Epithelial cell of prostate (primary cell): ENCODE data around the gene SUSD2.
"Not testable (repeated sequence)": the region's sequence is repeated elsewhere in the genome, so short reads cannot be mapped to it uniquely, and the experiment has no call there.

Experiments used
- DNase-seq: peaks from one replicate; pipeline ENCODE4 v3.0.0-alpha.2; 2011; ENCODE audit warnings: low read depth, low spot score
- H3K27ac ChIP-seq: fragments of 450-650 bp; 2 replicates; pipeline ENCODE4 v1.5.1; 2017; ENCODE audit warnings: mild to moderate bottlenecking

The SUSD2 gene

GRCh38 chr22:24208012-24208749 is 26.9 kb downstream of the SUSD2 start:
- peak overlapping the region; percentile 100 for H3K27ac ChIP-seq
- DNase-seq: peak; percentile 87

GRCh38 chr22:24209016-24209415 is 27.7 kb downstream of the SUSD2 start:
- DNase-seq: no peak
- peak overlapping the region; percentile 100 for H3K27ac ChIP-seq

- no peak overlapping the region for H3K27ac ChIP-seq
Observed at GRCh38 chr22:24209687-24210086, 28.4 kb downstream of the SUSD2 start.

GRCh38 chr22:24210409-24210808 is 29.1 kb downstream of the SUSD2 start:
- DNase-seq, H3K27ac ChIP-seq: not testable (repeated sequence)

More at GRCh38 chr22:24209687-24210086, 28.4 kb downstream of the SUSD2 start:
- no peak for DNase-seq

GRCh38 chr22:24211716-24212115 is 30.4 kb downstream of the SUSD2 start:
- H3K27ac ChIP-seq, DNase-seq: not testable (repeated sequence)

GRCh38 chr22:24213111-24213510 is 31.8 kb downstream of the SUSD2 start:
- DNase-seq, H3K27ac ChIP-seq: not testable (repeated sequence)

GRCh38 chr22:24214467-24215285 is 33.4 kb downstream of the SUSD2 start:
- DNase-seq: no peak
- no peak overlapping the region for H3K27ac ChIP-seq

- no peak overlapping the region for H3K27ac ChIP-seq
Observed at GRCh38 chr22:24216541-24217209, 35.4 kb downstream of the SUSD2 start.

GRCh38 chr22:24217384-24217783 is 36.1 kb downstream of the SUSD2 start:
- DNase-seq: no peak
- H3K27ac ChIP-seq: no peak overlapping the region

More at GRCh38 chr22:24216541-24217209, 35.4 kb downstream of the SUSD2 start:
- no peak for DNase-seq

- H3K27ac ChIP-seq: no peak overlapping the region
- DNase-seq: no peak
Observed at GRCh38 chr22:24219750-24220149, 38.5 kb downstream of the SUSD2 start.

- no peak overlapping the region for H3K27ac ChIP-seq
- no peak for DNase-seq
Observed at GRCh38 chr22:24224468-24224867, 43.2 kb downstream of the SUSD2 start.

- H3K27ac ChIP-seq: no peak overlapping the region
- DNase-seq: no peak
Observed at GRCh38 chr22:24225044-24225601, 43.8 kb downstream of the SUSD2 start.

GRCh38 chr22:24225951-24226350 is 44.7 kb downstream of the SUSD2 start:
- DNase-seq: no peak
- no peak overlapping the region for H3K27ac ChIP-seq

GRCh38 chr22:24230911-24231656 is 49.8 kb downstream of the SUSD2 start:
- DNase-seq: no peak
- no peak overlapping the region for H3K27ac ChIP-seq

- no peak for DNase-seq
- H3K27ac ChIP-seq: no peak overlapping the region
Observed at GRCh38 chr22:24231706-24232105, 50.4 kb downstream of the SUSD2 start.

- H3K27ac ChIP-seq: no peak overlapping the region
- DNase-seq: no peak
Observed at GRCh38 chr22:24232124-24232523, 50.8 kb downstream of the SUSD2 start.

- H3K27ac ChIP-seq: no peak overlapping the region
- DNase-seq: no peak
Observed at GRCh38 chr22:24232725-24233124, 51.4 kb downstream of the SUSD2 start.

GRCh38 chr22:24233235-24233634 is 51.9 kb downstream of the SUSD2 start:
- H3K27ac ChIP-seq: no peak overlapping the region
- DNase-seq: no peak

GRCh38 chr22:24233816-24234215 is 52.5 kb downstream of the SUSD2 start:
- H3K27ac ChIP-seq: no peak overlapping the region
- no peak for DNase-seq

GRCh38 chr22:24235315-24235714 is 54.0 kb downstream of the SUSD2 start:
- no peak for DNase-seq
- no peak overlapping the region for H3K27ac ChIP-seq
